Stomach (tissue), 4 donors: ENCODE results near the gene GPS2.
"Not testable (repeated sequence)": the region's sequence is repeated elsewhere in the genome, so short reads cannot be mapped to it uniquely, and the experiment has no call there.

Experiments used
- CTCF ChIP-seq, 7 experiments: fragments of 450-650 bp in 4 of 7; fragments of 200-600 bp in 3 of 7; sonication (generic) in 3 of 7; IDR thresholded peaks; one replicate each; pipeline ENCODE4 v1.5.1; 2016 to 2019; ENCODE audit warnings: antibody characterized with exemption in 7 of 7, control low read depth in 2 of 7, mild to moderate bottlenecking in 1 of 7
- POLR2AphosphoS5 ChIP-seq, 3 donors: sonication (generic); formaldehyde crosslinking; IDR thresholded peaks; one replicate each; pipeline ENCODE4 v1.6.1; 2016; ENCODE audit warnings: antibody characterized with exemption in 3 of 3

- not testable (repeated sequence) for TF ChIP-seq CTCF, POLR2AphosphoS5 (IDR thresholded peaks at IDR 0.05)
These were observed 20.6 kb upstream of the GPS2 start for GRCh38 chr17:7335765-7336164.
